DMS53 treated with DMSO at 0.1 percent for 48 hours (cell line): ENCODE data around the gene APOB.

Source experiments
- DNase-seq: peaks from one replicate; lab custom pipeline; 2025; ENCODE audit not compliant: unreplicated experiment; lab: John Stamatoyannopoulos, UW

APOB gene

DNA sequence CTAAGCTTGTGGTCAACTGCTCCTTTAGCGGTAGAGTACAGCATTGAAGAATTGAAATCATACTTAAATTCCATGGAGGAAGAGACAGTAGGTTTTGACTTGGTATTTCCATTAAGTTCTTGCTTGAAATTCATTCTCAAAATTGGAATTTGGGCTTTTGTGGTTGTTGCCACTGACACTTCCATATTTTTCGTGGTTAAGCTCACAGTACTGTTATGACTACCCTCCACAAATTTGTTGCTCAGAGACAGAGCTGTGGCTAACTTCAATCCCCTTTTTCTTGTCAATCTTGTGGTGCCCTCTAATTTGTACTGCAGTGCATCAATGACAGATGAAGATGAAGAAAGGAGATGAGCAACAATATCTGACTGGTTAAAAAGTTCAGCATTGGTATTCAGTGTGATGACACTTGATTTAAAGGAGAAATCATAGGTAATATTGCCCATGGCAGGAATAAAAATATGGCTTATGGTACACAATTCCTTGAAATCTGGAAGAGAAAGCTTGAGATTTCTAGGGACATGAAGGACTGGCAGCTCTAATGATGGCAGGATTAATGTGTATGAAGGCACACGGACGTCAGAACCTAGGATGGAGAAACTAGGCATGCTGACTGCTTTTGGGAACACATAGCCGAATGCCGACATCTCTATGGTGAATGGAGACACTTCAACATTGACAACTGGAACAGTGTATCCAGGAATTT, 37.3 kb downstream of the APOB start:
- no peak for DNase-seq

DNA sequence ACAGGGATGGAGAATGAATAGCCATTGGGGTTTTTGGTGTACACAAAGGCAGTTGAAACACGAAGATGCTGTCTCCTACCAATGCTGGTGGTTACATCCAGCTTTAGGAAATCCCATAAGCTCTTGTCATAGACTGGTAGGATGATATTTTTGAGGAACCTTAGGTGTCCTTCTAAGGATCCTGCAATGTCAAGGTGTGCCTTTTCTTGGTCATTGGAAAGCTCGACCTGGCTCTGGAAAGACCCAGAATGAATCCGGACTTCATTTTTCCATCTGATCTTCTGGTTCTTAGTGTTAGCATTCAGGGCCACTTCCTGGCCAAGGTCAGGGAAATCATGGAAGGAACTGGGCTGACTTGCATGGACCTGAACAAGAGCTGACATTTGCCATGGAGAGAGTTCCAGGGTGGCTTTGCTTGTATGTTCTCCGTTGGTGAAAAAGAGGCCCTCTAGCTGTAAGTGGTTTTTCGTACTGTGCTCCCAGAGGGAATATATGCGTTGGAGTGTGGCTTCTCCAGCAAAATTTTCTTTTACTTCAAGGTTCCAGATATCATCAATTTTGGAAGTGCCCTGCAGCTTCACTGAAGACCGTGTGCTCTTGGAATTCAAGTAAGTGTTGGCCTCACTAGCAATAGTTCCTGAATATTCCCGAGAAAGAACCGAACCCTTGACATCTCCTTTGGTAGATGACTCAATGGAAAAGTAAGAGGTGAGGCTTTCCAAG, 38.0 kb downstream of the APOB start:
- no peak for DNase-seq

DNA sequence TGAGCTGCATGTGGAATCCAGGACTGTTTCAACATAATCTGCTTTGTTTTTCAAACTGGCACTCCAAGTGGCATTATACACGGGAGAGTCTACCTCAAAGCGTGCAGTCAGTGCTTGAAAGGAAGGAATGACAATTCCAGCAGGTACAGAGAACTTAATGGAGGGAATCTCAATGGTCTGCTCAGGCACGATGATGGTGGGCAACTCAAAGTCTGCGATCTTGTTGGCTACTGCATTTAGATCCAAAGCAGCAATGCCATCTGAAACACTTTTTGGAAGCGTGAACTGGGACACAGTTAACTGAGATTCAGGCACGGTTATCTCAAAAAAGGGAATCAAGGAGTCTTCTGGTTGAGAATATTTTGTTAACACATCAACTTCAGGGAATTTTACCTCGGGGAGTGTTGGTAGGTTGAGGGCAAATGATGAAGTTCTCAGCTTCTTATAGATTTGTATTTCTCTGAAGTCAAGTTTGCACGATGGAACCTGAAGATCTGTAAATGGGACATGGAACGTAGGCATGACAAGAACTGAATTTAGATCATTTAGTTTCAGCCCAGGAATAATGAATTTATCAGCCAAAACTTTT, 38.7 kb downstream of the APOB start:
- DNase-seq = no peak

- DNase-seq = no peak
Measured at GRCh38 chr2:21004181-21004572, 39.7 kb downstream of the APOB start.

DNA sequence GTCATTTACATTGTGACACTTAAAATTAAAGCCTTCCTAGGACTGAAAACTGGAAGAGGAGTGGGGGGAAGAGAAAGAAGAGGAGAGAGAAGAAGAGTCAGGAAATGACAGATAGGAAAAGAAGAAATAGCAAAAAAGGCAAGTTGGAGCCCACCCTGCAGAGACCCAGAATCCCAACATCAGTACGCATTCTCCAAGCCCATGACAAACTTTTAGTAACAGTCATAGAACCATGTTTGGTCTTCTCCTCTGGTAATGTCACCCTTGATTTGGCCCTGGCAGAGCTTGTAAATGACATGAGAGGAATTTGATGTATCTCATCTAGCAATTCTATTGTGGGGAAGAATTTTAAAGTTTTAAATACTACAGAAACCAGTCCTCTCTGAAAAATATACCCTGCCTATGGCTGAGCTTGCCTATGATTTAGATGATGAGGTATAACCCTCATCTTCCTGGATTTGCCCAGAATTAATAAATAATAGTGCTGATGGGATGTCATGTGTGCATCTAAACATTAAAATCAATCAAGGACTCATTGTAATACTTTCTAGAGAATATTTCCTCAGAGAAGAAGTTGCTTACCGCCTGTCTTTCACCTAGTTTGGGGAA, 40.2 kb downstream of the APOB start:
- DNase-seq = no peak

GRCh38 chr2:21002814-21003192, 41.1 kb downstream of the APOB start:
- DNase-seq = no peak

DNA sequence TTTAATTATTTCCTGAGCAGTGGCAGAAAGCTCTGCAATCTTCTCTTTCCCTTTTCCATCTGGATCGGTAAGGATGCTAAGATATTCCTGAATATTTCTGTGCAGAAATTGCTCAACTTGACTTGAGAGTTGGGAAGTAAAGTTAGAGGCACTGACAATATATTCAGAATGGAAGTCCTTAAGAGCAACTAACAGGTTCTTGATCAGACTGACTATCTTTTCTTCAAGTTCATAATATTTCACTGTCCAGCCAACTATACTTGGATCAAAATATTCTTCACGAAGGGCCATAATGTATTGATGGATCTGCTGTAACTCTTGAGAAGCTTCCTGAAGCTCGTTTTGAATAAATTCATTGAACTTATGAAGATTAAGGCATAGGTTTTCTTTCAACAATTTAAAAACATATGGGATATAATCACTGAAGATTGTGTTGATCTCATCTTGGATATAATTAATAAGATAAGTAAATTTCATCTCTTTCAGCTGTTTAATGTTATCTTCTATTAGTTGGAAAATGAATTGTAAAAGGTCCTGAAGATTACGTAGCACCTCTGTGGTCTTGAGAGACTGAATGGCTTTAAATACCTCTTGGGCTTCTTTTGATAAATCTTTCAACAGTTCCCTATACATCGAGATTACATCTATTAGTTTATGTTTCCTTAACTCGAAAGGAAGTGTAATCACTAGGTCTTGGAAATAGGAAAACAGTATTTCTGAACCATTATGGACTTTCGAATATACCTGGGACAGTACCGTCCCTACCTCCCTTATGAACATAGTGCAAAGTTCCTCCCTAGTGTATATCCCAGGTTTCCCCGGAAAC, 41.7 kb downstream of the APOB start:
- no peak for DNase-seq

DNA sequence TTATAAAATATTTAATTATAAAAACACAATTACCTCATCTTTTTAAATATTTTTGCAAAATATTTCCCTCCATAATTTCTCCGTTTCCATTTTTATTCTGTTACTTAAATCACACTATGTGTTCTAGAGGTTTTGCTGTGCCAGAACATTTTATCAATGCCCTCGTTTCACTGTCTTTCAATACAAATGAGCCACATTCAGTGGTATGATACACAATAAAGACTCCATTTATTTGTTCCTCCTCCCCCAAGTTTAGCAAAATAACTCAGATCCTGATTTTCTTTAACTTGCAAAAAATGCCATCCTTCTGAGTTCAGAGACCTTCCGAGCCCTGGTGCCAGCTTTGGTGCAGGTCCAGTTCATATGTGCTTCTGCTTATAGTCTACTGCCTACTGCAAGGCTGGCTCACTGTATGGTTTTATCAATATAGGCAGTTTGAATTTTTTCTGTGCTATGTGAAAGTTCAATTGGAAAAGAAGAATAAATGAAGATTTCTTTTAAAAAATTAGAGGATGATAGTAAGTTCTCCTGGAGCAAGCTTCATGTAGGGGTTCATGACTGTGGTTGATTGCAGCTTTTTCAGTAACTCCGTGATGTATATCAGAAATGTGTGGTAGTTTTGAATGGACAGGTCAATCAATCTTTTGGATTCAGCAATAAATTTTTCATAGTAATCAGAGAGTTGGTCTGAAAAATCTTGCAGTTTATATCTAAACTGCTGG, 42.5 kb downstream of the APOB start:
- DNase-seq = no peak

DNA sequence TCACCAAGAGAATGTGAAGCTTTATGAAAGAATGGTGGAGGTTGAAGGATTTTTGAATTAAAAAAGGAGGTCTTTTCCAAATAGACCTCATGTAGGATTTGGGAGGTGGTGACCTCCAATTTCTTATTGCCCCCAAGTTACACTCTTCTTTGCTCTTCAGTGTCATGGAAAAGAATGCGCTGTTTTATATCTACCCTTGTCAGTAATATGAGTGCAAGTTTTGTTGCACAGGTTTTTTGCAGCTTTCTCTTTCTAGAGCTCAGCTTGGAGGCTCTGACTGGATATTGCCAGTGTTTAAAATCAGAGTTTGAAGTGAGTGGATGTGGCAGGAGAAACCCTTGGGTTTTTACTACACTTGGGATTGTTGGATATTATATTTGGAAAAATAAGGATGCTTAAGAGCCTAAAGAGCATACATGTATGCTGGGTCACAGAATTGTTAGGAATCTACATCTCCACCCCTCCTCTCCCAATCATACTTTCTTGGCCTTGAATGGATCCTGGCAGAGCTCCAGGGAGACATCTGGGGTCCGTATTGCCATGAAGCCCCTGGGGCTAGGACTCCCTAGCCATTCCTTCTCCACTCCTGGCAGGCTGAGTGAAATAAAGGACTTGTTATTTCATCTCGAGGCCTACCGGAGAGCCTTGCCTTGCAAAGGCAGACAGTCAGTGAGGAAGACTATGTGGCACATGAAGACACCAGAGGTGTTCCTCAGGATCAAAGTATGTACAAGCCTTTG, 43.8 kb downstream of the APOB start:
- DNase-seq = no peak

GRCh38 chr2:20998972-20999905, 44.6 kb downstream of the APOB start:
- no peak for DNase-seq

- DNase-seq = no peak
Measured at GRCh38 chr2:20997953-20998722, 45.7 kb downstream of the APOB start.

DNA sequence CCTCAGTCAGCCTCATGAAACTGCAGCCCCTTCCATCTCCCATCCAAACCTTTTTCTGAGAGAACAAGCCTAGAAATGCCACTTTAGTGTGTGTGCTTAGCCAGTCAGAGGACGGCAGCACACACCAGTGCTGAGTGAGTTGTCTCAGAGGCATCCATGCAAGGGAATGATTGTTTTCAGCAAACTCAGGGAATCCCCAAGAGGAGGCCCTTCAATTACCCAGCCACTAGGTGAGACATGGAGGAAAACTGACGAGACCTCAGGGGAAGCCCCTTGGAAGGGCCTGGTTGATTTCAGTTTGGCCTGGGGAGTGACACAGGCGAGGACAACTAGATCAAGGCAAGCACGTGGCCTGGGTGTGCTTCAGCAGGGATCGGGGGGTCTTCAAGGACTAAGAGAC, 49.7 kb downstream of the APOB start:
- DNase-seq = no peak

GRCh38 chr2:20992201-20992711, 51.6 kb downstream of the APOB start:
- no peak for DNase-seq

DNA sequence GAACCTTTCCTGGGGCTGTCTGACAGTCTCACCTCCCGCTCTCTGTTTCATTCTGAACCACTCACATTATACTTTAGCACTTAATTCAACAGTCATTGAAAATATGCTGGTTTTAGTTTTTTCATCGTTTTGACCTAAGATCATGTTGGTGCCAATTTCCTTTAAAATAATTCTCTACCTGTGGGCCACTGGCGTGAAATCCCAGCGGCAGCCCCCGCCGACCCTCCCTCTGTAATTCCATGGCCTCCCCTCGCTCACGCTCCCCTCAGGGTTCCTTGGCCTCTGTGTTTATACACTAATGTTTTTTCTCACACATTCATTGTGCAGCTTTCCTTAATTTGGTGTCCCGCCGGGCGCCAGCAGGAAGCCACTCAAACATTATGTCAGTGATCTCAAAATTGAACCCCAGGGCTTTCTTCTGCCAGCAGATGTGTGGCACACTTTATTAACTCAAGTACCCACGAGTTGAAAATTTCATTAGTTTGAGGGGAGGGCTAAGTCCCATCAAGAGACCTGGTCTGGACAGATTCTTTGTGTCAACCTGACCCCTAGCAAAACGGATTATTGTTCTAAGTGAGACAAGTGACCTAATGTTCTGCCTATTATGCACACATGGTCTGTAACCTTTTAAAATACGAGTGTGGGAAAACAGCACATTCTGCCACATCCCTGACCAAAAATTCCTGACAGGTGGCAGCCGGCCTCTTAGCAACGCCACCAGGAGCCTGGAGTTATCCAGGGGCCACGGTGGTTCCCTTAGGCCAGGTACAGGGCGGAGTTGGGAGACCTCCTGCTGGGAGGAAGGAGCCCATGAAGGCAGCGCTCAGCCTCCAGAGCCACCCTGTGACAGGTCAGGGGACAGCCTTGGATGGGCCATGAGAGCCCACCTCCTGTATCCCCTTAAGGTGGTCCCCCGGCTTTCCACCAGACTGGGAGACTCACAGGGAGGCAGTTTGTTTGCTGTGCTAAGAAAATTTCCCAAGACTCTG, 53.1 kb downstream of the APOB start:
- DNase-seq = no peak

- DNase-seq = no peak
Measured at GRCh38 chr2:20989404-20989803, 54.5 kb downstream of the APOB start.

DNA sequence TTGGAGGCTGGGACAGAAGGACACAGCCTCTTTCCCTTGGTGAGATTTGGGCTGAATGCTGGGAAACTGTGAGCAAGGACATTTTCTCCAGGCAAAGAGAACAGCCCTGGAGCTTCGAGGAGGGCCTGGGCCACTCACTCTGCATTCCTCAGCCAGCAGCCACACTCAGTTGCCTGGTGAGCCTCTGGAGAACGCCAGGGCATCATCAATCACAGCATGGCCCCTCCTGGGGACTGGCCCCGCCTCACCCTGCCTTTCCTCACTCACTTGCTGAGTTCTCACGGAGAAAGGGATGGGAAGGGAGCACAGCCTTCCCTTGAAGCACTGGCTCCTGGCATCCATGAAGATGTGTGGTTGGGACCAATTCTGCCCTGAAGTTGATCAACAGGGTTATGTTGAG, 55.0 kb downstream of the APOB start:
- DNase-seq = no peak
